A673 (cell line): Measurements from ENCODE around the gene STARD13.
"Not testable (repeated sequence)": the region's sequence is repeated elsewhere in the genome, so short reads cannot be mapped to it uniquely, and the experiment has no call there.

Experiments used
- CTCF ChIP-seq: fragments of 300-800, 200-600 bp; sonication (generic); conservative IDR thresholded peaks from 2 replicates; pipeline ENCODE4 v1.5.1; 2017; ENCODE audit warnings: low read depth, mild to moderate bottlenecking, antibody characterized with exemption, low read length, moderate library complexity, mixed read lengths
- EZH2 ChIP-seq: fragments of 200-600 bp; sonication (generic); IDR thresholded peaks from 2 replicates; pipeline ENCODE4 v1.6.1; 2017; ENCODE audit warnings: borderline replicate concordance, low read depth, mild to moderate bottlenecking, mixed read lengths, antibody characterized with exemption, low read length; ENCODE audit not compliant: poor library complexity, severe bottlenecking

- not testable (repeated sequence) for TF ChIP-seq CTCF, EZH2
Observed at GRCh38 chr13:33242372-33242771, 43.2 kb downstream of the STARD13 start.
